Colon (tissue), 2 donors: Measurements from ENCODE around the gene C6orf132.

Experiments used
- FAIRE-seq: peaks from 2 replicates; lab custom pipeline; 2012; peaks lifted over from hg19 to GRCh38; lab: Jason Lieb, UNC
- donor health status: control.
- donor health status: control.

The C6orf132 gene

GRCh38 chr6:42135161-42135560, 7.3 kb downstream of the C6orf132 start:
- no peak for FAIRE-seq

- no peak for FAIRE-seq
Measured at GRCh38 chr6:42133926-42134325, 8.5 kb downstream of the C6orf132 start.

GRCh38 chr6:42131531-42131930, 10.9 kb downstream of the C6orf132 start:
- FAIRE-seq: no peak

GRCh38 chr6:42129360-42129676, 13.1 kb downstream of the C6orf132 start:
- no peak for FAIRE-seq

- no peak for FAIRE-seq
Measured at GRCh38 chr6:42128460-42129359, 13.7 kb downstream of the C6orf132 start.

- no peak for FAIRE-seq
Measured at GRCh38 chr6:42125663-42126062, 16.8 kb downstream of the C6orf132 start.

GRCh38 chr6:42125231-42125630, 17.2 kb downstream of the C6orf132 start:
- no peak for FAIRE-seq

GRCh38 chr6:42124223-42124836, 18.1 kb downstream of the C6orf132 start:
- FAIRE-seq: no peak

GRCh38 chr6:42123379-42124103, 18.9 kb downstream of the C6orf132 start:
- no peak for FAIRE-seq

GRCh38 chr6:42120895-42121865, 21.2 kb downstream of the C6orf132 start:
- FAIRE-seq: no peak

- no peak for FAIRE-seq
Measured at GRCh38 chr6:42118162-42119001, 24.0 kb downstream of the C6orf132 start.

GRCh38 chr6:42117843-42118161, 24.6 kb downstream of the C6orf132 start:
- FAIRE-seq: no peak

- no peak for FAIRE-seq
Measured at GRCh38 chr6:42113936-42114636, 28.3 kb downstream of the C6orf132 start.

GRCh38 chr6:42112351-42112750, 30.1 kb downstream of the C6orf132 start:
- no peak for FAIRE-seq

- FAIRE-seq: no peak
Measured at GRCh38 chr6:42110683-42111082, 31.7 kb downstream of the C6orf132 start.

- no peak for FAIRE-seq
Measured at GRCh38 chr6:42108071-42108470, 34.3 kb downstream of the C6orf132 start.

GRCh38 chr6:42106112-42107023, 36.1 kb downstream of the C6orf132 start:
- no peak for FAIRE-seq

GRCh38 chr6:42105709-42106108, 36.7 kb downstream of the C6orf132 start:
- FAIRE-seq: no peak

- no peak for FAIRE-seq
Measured at GRCh38 chr6:42105156-42105648, 37.2 kb downstream of the C6orf132 start.
